Measurements from ENCODE around the gene FASN. TPM values are rescaled to one million over a fixed set of nuclear protein-coding genes. Genes with fewer than 3 reads are reported as not detected.
"Not testable (repeated sequence)": the region's sequence is repeated elsewhere in the genome, so short reads cannot be mapped to it uniquely, and the experiment has no call there.

FASN gene
- total RNA-seq, 1 donor from 2014 or later = 262 TPM

DNA sequence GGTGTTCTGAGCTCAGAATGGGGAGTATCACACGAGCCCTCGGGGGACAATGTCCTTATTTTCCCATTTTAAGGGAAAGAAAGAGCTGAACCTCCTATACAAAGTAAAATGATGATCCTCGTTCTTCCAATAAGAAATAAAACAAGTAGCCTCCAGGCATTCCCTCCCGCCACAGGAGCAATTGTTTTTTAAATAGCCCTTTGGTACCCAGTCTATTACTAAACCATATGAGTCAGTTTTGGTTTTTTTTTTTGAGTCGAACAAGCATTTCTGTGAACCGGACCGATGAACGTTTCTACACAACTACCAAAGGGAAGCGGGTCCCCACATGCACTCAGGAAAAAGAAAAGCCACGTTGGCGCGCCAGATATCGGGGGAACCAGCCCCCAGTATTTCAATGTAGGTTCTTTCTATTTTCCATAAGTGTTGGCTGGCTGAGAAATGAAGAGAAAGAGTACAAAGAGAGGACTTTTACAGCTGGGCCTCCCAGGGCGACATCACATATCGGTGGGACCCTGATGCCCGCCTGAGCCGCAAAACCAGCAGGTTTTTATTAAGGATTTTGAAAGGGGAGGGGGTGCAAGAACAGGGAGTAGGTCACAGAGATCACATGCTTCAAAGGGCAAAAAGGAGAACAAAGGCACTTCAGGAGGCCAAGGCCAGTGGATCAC, 56.8 kb downstream of the FASN start:
- DNase-seq = no peak

DNA sequence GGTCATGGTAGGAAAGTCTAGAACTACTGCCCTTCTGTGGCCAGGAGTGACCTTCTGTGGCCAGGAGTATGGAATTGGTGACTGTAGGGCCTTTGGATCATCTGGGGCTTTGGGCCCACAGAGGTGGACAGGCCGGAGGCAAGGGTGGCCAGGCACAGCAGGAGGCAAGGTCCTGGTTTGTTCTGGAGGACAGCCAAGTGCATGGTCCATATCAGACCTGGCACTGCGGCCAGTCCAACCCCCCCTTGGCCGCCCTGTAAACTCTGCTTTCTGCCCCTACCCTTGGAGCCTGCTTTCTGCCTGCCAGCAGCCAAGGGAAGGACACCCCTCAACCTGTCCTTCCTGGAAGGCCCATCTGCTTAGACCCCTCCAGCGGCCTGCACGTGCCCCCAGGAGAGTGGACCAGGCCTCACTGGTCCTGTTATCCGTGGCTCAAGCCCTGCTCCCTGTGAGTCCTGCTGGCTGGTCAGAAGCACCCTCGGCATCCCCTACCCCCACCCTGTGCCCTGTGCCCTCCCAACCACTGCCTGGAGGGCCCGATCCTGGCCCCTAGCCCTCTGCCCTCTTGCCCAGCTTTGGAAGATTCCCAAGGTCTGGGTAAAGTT, 58.2 kb downstream of the FASN start:
- DNase-seq = no peak

DNA sequence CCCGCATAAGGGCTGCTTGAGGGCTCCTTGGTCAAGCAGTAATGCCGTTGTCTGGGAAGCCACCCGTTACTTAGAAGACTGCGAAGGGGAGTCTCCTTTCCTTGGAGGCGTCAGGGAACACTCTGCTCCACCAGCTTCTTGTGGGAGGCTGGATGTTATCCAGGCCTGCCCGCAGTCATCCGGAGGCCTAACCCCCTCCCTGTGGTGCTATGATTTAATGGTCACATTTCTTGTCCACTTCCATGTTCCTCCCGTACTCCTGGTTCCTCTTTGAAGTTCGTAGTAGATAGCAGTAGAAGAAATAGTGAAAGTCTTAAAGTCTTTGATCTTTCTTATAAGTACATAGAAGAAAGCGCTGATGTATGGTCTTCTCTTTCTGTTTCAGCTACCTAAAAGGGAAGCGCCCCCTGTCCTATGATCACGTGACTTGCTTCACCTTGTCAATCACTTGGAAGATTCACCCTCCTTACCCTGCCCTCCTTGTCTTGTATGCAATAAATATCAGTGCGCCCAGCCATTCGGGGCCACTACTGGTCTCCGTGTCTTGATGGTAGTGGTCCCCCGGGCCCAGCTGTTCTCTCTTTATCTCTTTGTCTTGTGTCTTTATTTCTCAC, 59.1 kb downstream of the FASN start:
- DNase-seq = not testable (repeated sequence)

DNA sequence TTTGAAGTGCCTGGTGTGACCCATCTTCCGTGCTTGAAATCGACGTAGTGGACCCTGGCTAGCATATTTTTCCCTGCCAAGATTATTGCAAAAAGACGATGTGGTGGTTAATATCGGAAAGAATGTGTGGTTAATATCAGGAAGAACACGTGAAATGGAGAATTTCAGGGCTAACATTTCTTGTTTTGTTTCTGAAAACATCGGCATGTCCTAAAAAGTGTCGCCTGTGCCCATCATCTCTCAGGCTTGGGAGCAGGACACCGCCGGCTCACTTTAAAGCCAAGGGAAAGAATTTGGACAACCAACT, 60.2 kb downstream of the FASN start:
- DNase-seq = peak; percentile 69

DNA sequence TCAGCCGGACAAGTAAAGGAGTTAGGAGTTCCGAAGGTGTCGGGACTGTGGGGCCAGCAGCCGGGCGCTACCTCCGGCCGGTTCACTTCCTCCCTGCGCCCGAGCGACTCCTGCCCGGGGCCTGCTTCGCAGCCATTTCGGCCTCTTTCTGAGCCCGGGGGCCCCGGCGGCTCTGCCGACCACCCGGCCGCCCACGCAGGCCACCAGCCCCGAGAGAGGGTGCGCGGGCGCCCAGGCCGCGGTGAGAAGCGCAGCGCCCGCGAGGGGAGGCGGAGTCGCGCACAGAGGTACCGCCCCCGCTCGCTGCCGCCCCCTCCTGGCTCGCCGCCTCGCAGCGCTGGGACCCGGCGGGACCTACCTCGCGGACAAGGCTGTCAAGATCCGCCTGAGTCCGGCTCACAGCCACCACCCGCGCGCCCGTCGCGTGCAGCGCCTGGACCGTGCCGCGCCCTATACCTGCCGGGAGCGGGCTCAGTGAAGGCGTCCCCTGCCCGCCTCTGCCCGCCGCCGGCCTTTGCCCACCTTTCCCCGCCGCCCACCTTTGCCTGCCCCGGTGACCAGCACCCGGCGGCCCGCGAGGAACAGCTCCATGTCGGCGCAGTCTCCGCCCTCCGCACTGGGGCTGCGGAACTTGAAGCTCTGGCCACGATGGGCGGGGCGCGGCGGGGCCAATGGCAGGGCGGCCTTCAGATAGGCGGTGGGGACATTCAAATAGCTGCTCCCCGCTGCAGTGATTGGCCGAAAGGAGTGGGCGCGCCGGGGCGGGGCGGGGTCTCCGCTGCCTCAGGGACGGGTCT, 60.7 kb downstream of the FASN start, which contains the start of gene DCXR:
Gene DCXR (minus strand): TSS at position 606 of the 797 bp plus-strand sequence. CDS start 15 bp downstream, at position 591.
- peak; percentile 80 for DNase-seq

DNA sequence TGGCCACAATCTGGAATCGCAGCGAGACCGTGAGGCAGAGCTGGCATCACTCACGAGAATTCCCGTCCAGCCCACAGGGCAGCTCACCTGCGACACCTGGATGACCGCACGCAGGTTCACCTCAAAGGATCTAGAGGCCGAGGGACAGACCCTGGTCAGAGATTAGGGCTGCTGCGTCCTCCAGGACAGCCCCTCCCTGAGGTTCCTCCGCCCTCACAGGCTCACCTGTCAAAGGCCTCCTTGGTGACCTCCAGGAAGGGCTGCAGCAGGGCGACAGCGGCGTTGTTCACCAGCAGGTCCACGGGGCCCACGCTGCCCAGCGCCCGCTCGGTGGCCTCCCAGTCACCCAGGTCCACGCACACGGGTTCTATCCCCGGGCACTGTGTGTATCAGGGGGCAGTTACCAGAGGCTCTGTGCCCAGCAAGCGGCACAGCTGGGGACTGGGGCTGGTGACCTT, 61.4 kb downstream of the FASN start:
- no peak for DNase-seq

DNA sequence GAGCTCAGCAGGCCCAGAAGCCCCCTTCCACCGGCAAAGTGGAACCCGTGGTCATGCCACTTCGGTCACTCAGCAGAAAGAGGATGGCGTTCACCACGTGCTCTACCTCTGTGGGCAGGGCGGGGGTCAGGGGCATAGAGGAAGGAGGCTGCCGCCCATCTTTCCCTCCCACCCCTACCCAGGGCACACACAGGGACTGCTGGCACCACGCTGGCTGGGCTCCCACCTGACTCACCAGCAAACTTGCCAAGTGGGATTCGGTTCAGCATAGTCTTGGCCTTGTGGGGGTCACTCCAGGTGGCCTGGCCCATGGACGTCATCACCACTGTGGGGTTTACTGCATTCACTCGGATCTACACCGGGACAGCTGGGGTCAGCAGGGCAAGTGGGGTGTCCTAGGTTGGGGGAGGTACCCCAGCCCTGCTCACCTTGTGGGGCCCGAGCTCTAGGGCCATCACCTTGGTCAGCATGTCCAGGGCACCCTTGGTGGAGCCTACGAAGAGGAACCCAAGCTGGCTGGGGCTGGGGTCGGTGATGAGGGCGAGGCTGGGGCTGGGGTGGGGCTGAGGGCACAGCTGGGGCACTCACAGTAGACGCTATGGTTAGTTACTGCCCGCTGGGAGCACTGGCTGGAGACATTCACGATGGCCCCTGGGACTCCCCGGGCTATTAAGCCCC, 61.9 kb downstream of the FASN start:
- no peak for DNase-seq

DNA sequence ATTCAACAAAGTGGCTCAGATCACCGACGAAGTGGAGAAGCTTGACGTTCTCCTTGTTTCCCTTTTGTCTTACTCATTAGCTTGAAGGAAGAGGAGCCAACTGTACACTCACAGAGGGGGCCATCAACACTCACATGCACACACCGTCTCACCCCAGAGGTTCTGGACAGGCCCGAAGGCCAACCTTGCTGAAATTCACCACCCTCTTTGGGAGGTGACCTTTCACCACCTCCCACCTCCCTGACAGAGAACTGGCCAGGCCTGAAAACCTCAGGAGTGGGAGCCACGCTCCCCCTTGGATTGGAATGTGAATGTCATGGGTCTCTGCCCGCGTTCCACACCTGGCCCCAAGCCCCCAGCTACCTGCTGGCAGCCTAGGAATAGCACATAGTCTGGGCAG, 62.5 kb downstream of the FASN start:
- DNase-seq = no peak

DNA sequence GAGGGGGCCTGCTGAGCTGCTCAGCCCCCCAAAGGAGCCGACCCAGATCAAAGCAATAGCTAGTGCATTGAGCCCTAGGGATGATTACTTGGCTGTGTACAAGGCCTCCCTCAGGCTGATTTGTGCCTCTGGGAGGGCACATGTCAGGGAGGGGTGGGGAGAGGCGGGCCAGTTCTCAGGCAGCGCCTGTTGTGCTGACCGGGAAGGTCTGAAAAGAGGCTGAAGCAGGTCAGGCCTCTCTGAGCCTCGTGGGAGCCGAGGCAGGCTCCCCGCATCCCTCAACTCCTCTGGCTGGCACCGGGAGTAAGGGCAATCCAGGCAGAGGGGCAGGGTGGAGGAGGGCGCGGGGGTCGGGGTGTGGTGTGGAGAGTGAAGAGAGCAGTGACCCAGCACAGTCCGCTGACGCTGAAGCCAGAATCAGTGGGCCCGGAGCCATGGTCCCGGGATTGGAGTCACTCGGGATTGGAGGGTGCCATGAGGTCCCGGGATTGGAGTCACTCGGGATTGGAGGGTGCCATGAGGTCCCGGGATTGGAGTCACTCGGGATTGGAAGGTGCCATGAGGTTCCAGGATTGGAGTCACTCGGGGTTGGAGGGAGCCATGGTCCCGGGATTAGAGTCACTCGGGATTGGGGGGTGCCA, 63.5 kb downstream of the FASN start:
- no peak for DNase-seq

DNA sequence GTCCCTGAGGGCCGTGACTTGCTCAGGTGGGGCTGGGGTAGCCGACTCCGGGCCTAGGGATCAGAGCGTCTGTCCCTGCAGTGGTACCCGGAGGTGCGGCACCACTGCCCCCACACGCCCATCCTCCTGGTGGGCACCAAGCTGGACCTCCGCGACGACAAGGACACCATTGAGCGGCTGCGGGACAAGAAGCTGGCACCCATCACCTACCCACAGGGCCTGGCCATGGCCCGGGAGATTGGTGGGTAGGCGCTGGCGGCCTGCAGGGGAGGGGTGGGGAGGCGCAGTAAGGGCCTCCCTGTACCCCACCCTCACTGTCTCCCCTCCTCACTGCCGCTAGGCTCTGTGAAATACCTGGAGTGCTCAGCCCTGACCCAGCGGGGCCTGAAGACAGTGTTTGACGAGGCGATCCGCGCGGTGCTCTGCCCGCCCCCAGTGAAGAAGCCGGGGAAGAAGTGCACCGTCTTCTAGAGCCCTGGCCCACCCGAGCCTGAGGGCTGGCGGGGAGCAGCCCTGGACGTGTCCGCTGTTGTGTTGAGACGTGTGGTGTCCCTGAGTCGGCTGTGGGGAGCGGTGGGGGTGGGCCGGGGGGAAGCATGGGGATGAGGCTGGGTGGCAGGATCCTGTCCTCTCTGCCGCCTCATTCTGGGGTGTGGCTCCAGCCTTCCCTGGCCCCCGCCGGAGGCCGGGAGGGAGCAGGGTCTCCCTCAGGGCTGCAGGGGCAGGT, 64.5 kb downstream of the FASN start:
- DNase-seq = no peak

DNA sequence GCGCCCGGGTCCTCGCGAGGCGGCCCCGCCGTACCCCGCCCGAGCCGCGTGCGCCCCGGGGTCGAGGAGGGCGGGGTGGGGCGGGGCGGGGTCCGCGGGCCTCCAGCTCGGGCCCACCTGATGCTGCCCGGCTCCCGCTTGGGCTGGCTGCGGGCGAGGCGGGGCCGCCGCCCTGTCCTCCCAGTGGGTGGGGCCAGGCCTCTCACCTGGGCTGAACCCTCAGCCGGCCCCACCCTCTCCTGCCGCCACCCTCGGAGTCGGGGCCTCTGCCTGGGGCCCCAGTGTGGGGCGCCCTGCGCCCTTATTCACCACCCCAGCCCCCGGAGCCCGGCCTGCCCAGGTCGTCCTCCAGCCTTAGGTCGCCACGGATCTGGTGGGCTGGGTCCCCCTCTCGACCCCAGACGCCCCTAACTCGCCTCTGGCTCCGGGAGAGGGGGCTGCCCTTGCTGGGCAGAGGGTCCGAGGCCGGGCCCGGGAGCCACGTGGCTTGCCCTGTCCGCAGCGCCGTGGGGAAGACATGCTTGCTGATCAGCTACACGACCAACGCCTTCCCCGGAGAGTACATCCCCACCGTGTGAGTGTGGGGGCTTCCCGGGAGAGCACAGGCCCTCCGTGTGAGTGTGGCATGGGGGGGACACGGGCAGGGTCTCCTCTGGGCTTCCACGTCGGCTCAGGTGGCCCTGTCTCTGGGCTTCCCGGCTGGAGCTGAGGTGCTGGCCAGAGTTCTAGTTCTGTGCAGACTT, 66.0 kb downstream of the FASN start:
- DNase-seq = no peak

DNA sequence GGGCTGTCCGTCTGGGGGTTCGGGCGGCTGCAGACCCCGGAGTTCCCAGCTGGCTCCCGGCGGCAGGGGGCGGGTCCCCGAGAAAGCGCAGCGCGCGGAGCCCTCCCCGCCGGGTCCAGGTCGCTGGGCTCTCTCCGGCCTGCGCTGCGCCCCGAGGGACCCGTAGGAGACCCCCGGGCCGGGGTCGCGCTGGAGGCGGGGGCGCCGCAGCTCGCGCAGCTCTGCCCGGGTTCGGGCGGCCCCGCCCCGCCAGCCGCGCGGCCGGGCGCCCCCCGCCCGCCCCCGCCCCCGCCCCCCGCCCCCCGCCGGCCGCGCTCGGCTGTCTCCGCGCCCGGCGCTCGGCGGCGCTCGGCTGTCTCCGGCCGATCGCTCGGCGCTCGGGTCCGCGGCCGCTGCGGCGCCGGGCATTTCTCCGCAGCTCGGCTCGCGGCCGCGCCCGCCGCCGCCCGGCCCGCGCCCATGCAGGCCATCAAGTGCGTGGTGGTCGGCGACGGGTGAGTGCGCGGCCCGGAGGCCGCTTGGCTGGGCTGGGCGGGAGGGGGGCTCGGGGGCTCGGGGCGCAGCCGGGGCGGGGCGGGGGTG, 66.6 kb downstream of the FASN start, which contains the start of gene RAC3:
Gene RAC3 (plus strand): TSS at position 376 of the 582 bp plus-strand sequence. CDS start 84 bp downstream, at position 460.
- no peak for DNase-seq

DNA sequence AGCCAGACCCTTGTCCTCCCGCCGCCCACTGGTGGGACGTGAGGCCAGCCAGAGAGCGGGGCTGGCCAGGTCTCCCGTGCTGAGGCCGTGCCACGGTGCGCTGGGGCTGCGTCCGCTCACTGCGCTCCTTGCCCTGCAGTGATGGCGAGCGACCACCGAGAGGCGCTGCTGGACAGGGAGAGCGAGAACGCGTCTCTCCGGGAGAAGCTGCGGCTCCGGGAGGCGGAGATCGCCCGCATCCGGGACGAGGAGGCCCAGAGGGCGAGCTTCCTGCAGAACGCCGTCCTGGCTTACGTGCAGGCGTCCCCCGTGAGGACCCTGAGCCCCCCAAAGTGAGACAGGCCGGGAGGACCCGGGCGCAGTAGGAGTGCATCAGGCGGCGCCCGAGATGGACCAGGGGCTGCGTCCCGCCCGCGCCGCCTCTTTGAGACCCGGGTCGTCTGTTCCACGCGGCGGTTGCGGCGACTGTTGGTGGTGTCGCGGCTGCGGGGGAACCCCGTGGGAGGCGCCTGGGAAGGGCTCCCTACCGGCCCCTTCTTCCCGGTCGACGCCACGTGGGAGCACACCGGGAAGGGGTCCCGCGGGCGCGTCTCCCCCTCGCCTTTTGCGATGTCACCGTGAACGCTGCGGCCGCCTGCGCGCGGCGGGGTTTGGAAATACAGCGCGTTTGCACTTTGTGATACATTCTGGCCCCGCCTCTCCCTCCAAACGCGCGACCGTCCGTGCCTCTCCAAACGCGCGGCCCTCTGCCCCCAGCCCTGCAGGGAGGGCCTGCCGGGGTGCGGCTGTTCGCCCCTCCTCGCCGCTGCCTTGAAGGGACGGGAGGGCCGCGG, 67.3 kb downstream of the FASN start:
- DNase-seq = peak; percentile 77

DNA sequence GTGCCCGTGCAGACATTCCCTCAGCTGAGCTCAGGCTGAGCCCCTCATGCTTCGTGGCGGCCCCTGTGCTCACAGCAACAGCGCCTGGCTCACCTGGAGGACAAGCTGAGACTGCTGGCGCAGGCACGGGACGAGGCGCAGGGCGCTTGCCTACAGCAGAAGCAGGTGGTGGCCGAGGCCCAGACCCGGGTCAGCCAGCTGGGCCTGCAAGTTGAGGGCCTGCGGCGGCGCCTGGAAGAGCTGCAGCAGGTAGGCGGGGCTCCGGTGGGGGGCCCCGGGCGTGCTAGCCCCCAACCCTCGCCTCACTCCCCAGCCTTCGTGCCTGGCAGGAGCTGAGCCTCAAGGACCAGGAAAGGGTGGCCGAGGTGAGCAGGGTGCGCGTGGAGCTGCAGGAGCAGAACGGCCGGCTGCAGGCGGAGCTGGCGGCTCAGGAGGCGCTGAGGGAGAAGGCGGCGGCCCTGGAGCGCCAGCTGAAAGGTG, 68.0 kb downstream of the FASN start:
- DNase-seq = no peak

DNA sequence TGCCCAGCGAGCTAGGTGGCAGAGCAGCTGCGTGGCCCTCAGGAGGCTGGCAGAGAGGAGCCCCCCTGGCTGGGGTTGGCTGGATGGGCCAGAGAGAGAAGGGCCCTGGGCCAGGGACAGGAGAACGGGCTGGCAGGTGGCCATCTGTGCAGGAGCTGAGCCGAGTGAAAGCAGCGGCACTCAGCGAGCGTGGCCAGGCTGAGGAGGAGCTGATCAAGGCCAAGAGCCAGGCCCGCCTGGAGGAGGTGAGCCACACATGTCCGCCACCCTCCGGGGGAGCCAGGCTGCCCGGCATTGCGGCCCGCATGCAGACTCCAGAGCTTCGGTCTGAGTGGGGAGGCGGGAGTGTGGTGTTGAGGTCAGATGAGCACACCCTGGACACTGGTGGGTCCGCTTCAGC, 68.6 kb downstream of the FASN start:
- DNase-seq = no peak

DNA sequence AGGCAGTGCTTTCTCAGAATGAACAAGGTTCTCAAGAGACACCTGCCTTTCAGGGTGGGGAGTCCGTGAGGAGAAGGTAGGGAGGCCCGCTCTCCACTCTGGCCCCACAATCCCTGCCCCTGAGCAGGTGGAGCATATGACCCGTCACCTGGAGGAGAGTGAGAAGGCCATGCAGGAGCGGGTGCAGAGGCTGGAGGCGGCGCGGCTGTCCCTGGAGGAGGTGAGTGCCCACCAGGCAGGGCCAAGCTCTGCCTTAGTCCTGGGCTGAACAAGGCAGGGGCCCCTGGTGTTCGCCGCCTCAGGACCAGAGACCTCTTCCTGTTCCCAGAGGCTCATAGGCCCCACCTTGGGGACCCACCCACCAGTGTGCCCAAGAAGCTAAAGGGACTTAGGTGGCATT, 69.1 kb downstream of the FASN start:
- no peak for DNase-seq
